Measurements from ENCODE around the gene ADAMTS13.

Gene ADAMTS13

DNA sequence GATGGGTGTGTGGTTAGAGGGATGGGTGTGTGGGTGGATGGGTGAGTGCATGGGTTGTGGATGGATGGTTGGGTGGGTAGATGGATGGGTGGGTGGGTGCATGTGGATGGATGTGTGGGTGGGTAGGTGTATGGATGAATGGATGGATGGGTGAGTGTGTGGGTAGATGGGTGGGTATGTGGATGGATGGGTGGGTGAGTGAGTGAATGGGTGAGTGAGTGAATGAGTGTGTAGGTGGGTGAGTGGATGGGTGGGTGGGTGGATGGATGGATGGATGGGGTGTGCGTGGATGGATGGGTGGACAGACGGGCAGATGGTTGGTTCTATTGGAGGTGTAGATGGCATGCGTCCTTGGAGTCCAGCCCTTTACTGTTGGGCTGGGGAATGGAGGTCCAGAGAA lies 28.8 kb upstream of the ADAMTS13 start:
- no peaks in the 10 kb centered on the region for H3K9me3 ChIP-seq (ENCODE audit: insufficient read depth, low read length)
- H4K20me1 ChIP-seq (ENCODE audit: low read depth, low read length) = no peaks in the 10 kb centered on the region
- no peak overlapping the region for H3K27ac ChIP-seq (ENCODE audit: low read depth, low read length)
- no peak overlapping the region for H3K4me3 ChIP-seq (ENCODE audit: insufficient read depth, low read length, poor library complexity, severe bottlenecking)
- no peak overlapping the region for H3K4me2 ChIP-seq (ENCODE audit: low read depth, low read length, poor library complexity, severe bottlenecking)
- no peak overlapping the region for H2AFZ ChIP-seq (ENCODE audit: low read depth, low read length, severe bottlenecking)
- TF ChIP-seq EZH2phosphoT487 (conservative IDR thresholded peaks at IDR 0.05; ENCODE audit: low read length) = no peak
- TF ChIP-seq, protein P1, sequence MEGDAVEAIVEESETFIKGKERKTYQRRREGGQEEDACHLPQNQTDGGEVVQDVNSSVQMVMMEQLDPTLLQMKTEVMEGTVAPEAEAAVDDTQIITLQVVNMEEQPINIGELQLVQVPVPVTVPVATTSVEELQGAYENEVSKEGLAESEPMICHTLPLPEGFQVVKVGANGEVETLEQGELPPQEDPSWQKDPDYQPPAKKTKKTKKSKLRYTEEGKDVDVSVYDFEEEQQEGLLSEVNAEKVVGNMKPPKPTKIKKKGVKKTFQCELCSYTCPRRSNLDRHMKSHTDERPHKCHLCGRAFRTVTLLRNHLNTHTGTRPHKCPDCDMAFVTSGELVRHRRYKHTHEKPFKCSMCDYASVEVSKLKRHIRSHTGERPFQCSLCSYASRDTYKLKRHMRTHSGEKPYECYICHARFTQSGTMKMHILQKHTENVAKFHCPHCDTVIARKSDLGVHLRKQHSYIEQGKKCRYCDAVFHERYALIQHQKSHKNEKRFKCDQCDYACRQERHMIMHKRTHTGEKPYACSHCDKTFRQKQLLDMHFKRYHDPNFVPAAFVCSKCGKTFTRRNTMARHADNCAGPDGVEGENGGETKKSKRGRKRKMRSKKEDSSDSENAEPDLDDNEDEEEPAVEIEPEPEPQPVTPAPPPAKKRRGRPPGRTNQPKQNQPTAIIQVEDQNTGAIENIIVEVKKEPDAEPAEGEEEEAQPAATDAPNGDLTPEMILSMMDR (IDR thresholded peaks at IDR 0.05; ENCODE audit: insufficient read depth, low read length, poor library complexity, severe bottlenecking) = no peak
- no peaks in the 10 kb centered on the region for H3K27me3 ChIP-seq (ENCODE audit: low read length)
- no peak overlapping the region for H3K9ac ChIP-seq (ENCODE audit: low read length)
- no peaks in the 10 kb centered on the region for H3K9me2 ChIP-seq (replicated peaks; ENCODE audit: insufficient read depth, low read length)
- no peaks in the 10 kb centered on the region for H3K36me3 ChIP-seq (ENCODE audit: low read length)
- no peaks in the 10 kb centered on the region for H3F3A ChIP-seq (ENCODE audit: insufficient read depth)
- H3K79me2 ChIP-seq (ENCODE audit: insufficient read depth, low read length) = no peaks in the 10 kb centered on the region

DNA sequence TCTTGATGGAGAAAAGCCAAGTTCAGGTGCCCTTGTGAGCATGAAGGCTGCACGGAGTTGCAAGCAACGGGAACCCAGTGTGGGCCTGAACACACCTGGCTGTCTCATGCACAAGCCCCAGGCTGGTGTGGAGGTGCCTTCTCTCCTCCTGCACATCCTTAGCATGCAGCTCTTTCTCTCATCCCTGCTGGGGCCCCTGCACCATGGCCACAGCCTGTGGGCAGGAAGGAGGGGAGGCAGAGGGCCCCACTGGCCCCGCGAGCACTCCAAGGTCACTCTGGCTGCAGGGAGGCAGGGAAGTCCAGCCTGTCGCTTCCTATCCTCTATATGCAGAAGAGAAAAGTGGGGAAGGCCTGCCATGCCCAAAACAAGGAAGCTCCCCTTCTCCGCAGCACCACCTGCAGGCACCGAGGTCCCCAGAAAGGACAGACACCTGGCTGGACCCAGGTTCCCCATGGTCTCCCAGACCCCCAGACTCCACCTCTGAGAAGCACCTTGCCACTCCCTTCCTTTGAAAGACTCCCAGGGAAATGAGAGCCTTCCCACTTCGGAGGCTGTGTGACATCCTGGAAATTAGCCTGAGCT lies 27.4 kb upstream of the ADAMTS13 start:
- no peaks in the 10 kb centered on the region for H3K9me3 ChIP-seq (ENCODE audit: insufficient read depth, low read length)
- no peaks in the 10 kb centered on the region for H3K36me3 ChIP-seq (ENCODE audit: low read length)
- no peaks in the 10 kb centered on the region for H3K27me3 ChIP-seq (ENCODE audit: low read length)
- no peak overlapping the region for H2AFZ ChIP-seq (ENCODE audit: low read depth, low read length, severe bottlenecking)
- H3K4me2 ChIP-seq (ENCODE audit: low read depth, low read length, poor library complexity, severe bottlenecking) = no peak overlapping the region
- no peaks in the 10 kb centered on the region for H3F3A ChIP-seq (ENCODE audit: insufficient read depth)
- no peak overlapping the region for H3K4me3 ChIP-seq (ENCODE audit: insufficient read depth, low read length, poor library complexity, severe bottlenecking)
- no peaks in the 10 kb centered on the region for H4K20me1 ChIP-seq (ENCODE audit: low read depth, low read length)
- H3K27ac ChIP-seq (ENCODE audit: low read depth, low read length) = no peak overlapping the region
- H3K9ac ChIP-seq (ENCODE audit: low read length) = no peak overlapping the region
- TF ChIP-seq EZH2phosphoT487 (conservative IDR thresholded peaks at IDR 0.05; ENCODE audit: low read length) = no peak
- TF ChIP-seq, protein P1 (IDR thresholded peaks at IDR 0.05; ENCODE audit: insufficient read depth, low read length, poor library complexity, severe bottlenecking) = no peak
- H3K79me2 ChIP-seq (ENCODE audit: insufficient read depth, low read length) = no peaks in the 10 kb centered on the region
- H3K9me2 ChIP-seq (replicated peaks; ENCODE audit: insufficient read depth, low read length) = no peaks in the 10 kb centered on the region

DNA sequence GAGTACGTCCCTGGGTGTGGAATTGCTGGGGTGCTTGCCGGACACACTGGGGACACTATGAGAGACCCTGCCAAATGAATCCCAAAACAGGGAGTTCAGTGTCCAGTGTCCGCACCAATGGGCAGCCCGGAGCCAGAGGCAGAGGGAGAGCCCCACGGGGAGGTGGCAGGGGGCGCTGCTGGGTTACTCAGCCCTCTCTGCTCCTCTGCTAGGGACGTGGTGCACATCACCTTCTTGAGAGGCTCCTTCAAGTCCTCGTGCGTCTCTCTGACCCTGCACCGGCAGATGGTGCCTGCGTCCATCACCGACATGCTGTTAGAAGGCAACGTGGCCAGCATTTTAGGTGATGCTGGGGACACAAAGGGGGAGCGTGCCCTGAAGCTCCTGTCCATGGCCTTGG lies 25.2 kb upstream of the ADAMTS13 start:
- no peaks in the 10 kb centered on the region for H3K36me3 ChIP-seq (ENCODE audit: low read length)
- no peaks in the 10 kb centered on the region for H3K9me2 ChIP-seq (replicated peaks; ENCODE audit: insufficient read depth, low read length)
- no peaks in the 10 kb centered on the region for H3F3A ChIP-seq (ENCODE audit: insufficient read depth)
- H4K20me1 ChIP-seq (ENCODE audit: low read depth, low read length) = no peaks in the 10 kb centered on the region
- no peak overlapping the region for H3K27ac ChIP-seq (ENCODE audit: low read depth, low read length)
- no peak overlapping the region for H3K4me3 ChIP-seq (ENCODE audit: insufficient read depth, low read length, poor library complexity, severe bottlenecking)
- TF ChIP-seq EZH2phosphoT487 (conservative IDR thresholded peaks at IDR 0.05; ENCODE audit: low read length) = no peak
- TF ChIP-seq, protein P1 (IDR thresholded peaks at IDR 0.05; ENCODE audit: insufficient read depth, low read length, poor library complexity, severe bottlenecking) = no peak
- no peaks in the 10 kb centered on the region for H3K9me3 ChIP-seq (ENCODE audit: insufficient read depth, low read length)
- no peaks in the 10 kb centered on the region for H3K27me3 ChIP-seq (ENCODE audit: low read length)
- no peaks in the 10 kb centered on the region for H3K79me2 ChIP-seq (ENCODE audit: insufficient read depth, low read length)
- H2AFZ ChIP-seq (ENCODE audit: low read depth, low read length, severe bottlenecking) = no peak overlapping the region
- H3K4me2 ChIP-seq (ENCODE audit: low read depth, low read length, poor library complexity, severe bottlenecking) = no peak overlapping the region
- H3K9ac ChIP-seq (ENCODE audit: low read length) = no peak overlapping the region
